Measurements from ENCODE around the gene CREBZF.

The CREBZF gene

GRCh38 chr11:85664615-85665481, at the start of gene CREBZF:
TSS of gene CREBZF (minus strand) at chr11:85665129. CDS start at chr11:85664875, 254 bp downstream.
- DNase-seq (ENCODE audit: low read depth) = peak; percentile 87

DNA sequence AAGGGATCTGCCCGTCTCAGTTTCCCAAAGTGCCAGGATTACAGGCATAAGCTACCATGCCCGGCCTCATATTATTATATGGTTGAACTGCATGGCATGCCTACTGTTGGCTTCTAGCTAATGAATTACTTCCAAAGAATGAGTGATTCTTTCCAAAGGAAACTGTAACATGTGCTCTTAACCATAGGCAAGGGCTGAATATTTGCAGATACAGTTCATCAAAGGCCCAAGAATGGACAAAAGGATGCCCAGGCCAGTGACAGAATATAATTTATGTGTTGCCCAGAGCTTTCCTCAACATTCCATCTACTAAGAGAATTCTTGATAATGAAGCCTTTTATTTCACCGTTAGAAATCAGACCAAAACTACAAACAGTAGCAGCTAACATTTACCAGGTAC, 48.0 kb upstream of the CREBZF start:
- DNase-seq (ENCODE audit: low read depth) = no peak

DNA sequence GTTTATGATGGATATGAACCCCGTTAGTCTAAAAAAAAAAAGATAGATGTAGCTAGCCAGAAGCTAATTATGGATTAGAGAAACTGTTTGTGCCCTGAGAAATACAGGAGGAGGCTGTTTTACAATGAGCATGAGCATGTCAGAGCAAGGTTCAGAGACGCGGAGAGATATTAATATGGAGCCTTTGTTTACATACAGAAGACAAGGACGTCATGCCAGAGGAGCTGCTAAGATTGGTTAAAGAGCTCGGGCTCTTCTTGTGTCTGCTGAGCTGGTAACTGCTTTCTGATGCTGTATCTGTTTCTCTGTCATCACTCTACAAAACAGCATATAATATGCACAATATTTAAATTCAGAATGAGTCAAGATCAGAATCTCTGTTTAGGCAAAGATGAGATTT, 46.0 kb upstream of the CREBZF start:
- DNase-seq (ENCODE audit: low read depth) = no peak

DNA sequence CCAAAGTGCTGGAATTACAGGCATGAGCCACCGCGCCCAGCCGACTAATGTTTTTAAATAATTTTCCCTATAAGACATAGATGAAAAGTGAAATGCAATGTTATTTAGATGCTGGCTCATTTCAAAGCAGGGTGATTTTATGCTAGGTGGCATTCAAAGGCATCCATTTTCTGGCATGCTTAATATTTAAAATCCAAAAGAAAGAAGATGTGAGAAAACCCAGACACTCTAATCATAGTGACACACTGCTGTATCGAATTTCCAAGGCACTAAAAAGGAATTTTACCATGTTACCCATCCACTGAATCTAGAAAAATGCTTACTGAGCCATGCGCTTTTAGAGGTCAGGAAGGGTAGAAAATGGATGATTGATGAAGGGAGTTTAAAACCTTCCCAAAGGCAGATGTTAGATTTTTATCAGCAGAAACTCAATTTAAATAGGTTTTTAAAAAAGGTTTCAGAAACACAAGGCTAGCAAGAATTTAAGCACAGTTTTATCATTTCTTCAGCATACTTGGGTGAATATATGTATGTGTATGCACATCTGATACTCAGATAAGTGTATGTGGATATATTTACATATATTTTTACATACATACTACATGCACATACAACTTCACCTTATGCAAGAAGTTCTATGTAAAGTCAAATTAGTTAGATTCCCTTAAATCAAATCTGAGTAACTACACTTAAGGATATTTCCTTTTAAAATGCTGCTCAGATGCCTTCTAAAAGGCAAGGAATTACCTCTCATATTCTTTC, 45.2 kb upstream of the CREBZF start:
- no peak for DNase-seq (ENCODE audit: low read depth)

DNA sequence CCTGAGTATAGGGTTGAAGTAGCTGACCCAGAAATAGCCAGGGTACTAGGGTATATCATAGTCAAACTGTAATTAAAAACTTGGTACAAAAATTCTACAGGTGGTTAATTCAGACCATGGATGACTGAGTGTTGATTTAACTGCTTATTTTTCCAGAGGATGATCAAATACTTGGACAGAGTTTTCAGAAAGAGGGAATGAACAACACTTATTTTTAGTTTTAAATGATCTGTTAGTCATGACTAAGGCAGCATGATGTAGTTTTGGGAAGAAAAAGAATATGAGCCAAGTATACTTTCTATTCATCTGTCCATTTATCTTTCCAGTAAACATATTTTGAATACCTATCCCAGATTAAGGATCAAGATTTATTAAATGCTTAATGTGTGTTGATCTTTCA, 40.9 kb upstream of the CREBZF start:
- DNase-seq (ENCODE audit: low read depth) = no peak

- DNase-seq (ENCODE audit: low read depth) = no peak
Measured at GRCh38 chr11:85704967-85705366, 40.0 kb upstream of the CREBZF start.

GRCh38 chr11:85699957-85700741, 35.2 kb upstream of the CREBZF start:
- DNase-seq (ENCODE audit: low read depth) = no peak

GRCh38 chr11:85698195-85698594, 33.3 kb upstream of the CREBZF start:
- DNase-seq (ENCODE audit: low read depth) = no peak

GRCh38 chr11:85697747-85698146, 32.8 kb upstream of the CREBZF start:
- no peak for DNase-seq (ENCODE audit: low read depth)

GRCh38 chr11:85695546-85695945, 30.6 kb upstream of the CREBZF start:
- no peak for DNase-seq (ENCODE audit: low read depth)

- no peak for DNase-seq (ENCODE audit: low read depth)
Measured at GRCh38 chr11:85694385-85694980, 29.6 kb upstream of the CREBZF start.

- no peak for DNase-seq (ENCODE audit: low read depth)
Measured at GRCh38 chr11:85685820-85686459, 21.0 kb upstream of the CREBZF start, which contains the start of gene CCDC89. TSS of gene CCDC89 (minus strand) at chr11:85686195. CDS start at chr11:85686130, 65 bp downstream.

GRCh38 chr11:85685125-85685819, 20.3 kb upstream of the CREBZF start:
- no peak for DNase-seq (ENCODE audit: low read depth)

- DNase-seq (ENCODE audit: low read depth) = peak; percentile 21
Measured at GRCh38 chr11:85682330-85683305, 17.7 kb upstream of the CREBZF start.

DNA sequence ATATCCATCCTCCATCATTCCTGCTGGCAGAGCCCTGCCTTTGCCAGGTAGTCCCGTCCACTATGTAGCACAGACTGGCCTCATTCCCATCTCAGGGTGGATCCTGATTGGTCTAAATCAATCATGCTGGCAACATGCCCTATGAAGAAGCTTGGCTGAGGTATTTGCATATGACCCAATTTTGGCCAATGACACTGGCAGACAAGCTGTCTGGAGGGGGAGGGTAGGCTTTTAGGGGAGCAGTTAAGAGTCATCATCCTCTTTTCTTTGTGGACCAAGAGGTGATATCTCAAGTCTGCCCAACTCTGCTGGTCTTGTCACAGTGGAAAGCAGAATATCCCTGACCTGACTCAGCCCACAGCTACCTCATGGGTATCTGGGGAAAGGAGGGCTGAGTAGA, 16.0 kb upstream of the CREBZF start:
- no peak for DNase-seq (ENCODE audit: low read depth)

DNA sequence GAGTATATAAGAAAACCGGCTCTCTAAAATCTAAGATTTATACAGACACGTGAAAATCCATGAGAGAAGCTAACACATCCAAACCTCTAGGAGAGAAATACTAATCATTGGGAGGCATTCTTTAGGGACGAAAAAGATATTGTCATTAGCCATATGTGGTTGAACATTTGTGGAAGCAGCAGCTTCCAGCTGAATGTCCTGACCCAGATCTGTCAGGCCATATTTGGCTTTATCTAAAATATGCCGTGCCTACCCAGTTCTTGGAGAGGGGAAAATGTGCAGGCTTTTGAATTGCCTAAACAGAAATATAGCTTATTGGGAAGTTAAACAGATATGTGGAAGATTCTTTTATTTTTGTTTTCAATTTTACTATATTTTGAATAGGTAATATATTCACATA, 14.6 kb upstream of the CREBZF start:
- no peak for DNase-seq (ENCODE audit: low read depth)

DNA sequence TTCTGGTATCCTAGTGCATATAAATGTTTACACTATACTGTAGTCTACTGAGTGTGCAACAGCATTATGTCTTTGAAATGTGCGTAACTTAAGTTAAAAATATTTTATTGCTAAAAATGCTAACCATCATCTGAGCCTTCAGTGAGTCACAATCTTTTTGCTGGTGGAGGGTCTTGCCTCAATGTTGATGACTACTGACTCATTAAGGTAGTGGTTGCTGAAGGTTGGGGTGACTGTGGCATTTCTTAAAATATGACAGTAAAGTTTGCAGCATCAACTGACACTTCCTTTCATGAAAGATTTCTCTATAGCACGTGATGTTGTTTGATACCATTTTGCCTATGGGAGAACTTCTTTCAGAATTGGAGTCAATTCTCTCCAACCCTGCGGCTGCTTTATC, 8.5 kb upstream of the CREBZF start:
- no peak for DNase-seq (ENCODE audit: low read depth)

GRCh38 chr11:85672105-85672902, 7.4 kb upstream of the CREBZF start:
- DNase-seq (ENCODE audit: low read depth) = no peak
